Stimulated activated CD4-positive, alpha-beta T cell treated with anti-CD3 and anti-CD28 coated beads, Interleukin-4, amount 100 ng/mL, for 48 hours (primary cell): ENCODE data around the gene CDC73.
"Not testable (repeated sequence)": the region's sequence is repeated elsewhere in the genome, so short reads cannot be mapped to it uniquely, and the experiment has no call there.

Source experiments
- DNase-seq, 2 donors: peaks; one replicate each; pipeline ENCODE4 v3.0.0-alpha.2; 2020; ENCODE audit warnings: low read depth in 2 of 2

CDC73 gene

DNA sequence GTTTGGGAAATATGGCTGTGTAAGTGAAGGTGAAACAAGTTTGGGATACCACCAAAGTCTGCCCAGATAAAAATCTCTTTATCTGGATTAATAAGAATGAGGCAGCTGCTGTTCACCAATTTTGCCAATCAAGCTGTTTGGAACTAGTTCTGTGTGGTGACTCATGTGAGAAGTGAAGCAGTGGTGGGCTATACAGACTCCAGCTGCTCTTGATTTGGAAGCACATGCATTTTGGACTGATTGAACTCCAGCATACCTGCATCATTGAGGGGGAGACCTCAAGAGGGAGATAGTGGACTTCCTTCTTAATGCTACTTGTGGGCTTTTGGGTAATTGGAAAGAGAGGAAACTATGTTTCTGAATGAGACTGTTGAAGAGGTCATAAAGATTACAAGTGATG, 163.8 kb downstream of the CDC73 start:
- DNase-seq = no peak

DNA sequence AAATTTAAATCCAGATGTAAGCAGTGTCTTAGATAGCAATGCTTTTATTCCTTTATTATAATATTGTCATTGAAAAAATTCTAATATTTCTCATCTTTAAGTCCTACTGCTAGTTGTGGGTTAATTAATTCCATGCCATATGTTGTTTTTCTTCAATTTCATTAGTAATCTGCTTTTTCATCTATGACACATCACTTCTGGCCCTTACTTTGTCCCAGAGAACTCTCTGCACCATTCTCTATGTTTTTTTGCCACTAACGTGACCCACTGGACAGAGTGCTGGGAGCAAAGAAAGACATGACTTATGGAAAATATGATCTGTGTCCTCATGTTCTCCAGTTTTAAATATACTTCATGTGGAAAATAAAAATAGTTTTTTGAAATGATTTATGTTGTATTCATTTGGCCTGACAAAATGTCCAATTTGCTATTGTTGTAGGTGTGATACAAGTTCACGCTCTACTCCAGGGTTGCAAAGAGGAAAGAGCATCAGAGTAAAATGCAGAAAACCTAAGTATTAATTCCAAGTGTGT, 166.8 kb downstream of the CDC73 start:
- DNase-seq = not testable (repeated sequence)

DNA sequence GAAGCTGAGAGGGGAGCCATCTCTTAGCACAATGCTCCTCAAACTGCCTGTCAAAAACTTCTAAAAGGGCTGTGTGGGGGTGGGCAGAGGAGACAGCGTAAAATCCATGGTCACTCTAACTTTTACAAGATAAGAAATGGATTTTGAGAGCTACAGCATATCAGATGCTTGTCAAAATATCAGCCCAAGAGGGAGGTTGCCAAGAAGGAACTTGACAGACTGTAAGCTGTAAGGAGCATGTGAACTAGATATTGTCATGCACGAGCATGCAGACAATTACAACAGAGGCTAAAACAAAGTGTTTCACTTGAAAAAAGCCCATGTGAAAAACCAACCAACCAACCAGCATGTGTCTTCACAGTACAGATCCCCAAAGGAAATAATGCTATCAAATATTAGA, 171.9 kb downstream of the CDC73 start:
- no peak for DNase-seq

DNA sequence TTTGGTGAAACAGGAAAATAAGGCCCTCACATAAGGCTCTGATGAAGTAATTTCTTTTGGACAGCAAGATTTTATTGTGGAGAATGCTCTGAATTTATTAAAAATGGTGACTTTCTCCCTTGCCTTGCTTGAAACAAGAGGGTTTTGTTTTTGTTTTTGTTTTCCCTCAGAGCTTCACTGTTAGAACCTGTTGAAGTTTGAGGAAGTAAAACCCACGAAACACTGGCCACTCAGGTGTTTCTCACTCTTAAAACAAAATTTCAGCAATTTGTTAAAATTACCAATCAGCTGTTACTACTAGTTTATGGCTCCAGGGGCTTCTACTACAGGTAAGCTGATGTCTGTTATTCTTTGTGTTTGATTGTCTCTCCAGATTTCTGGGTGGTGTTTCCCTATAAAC, 177.2 kb downstream of the CDC73 start:
- DNase-seq = no peak

DNA sequence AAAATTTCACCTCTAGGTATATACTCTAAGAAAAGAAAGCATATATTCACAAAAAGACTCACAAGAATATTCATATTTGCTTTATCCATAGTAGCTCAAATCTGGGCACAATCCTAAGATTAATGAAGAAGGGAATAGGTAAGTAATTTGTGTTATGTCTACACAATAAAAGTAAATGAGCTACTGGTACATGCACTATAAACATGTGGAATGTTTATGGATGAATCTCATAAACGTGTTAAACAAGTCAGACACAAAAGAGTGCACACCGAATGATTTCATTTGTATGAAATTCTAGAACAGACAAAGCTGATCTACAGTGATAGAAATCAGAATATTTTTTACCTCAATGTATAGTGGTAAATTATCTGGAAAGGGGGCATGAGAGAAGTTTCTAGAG, 179.9 kb downstream of the CDC73 start:
- DNase-seq = no peak

DNA sequence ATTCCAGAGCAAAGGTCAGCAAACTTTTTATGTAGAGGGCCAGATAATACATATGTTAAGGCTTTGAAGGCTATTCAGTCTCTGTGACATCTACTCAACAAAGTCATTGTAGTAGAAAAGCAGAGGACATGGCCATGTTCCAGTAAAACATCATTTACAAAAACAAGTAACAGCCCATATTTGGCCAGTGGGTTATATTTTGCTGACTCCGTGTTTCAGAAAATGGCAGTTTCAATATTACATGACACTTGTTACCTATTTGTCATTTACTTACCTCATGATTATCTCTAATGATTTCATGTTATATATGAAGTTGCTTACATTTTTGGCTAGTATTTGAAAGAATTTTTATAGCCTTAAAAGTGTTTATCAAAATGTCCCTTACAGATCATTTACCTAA, 182.0 kb downstream of the CDC73 start:
- DNase-seq = no peak
